HG03378 (cell line): Measurements from ENCODE around the gene AGBL3.
"Not testable (repeated sequence)": the region's sequence is repeated elsewhere in the genome, so short reads cannot be mapped to it uniquely, and the experiment has no call there.

Source experiments
- ATAC-seq: cut with Tn5 transposase; IDR thresholded peaks from one replicate; pipeline ENCODE4 v1.9.1; 2021; ENCODE audit warnings: mild to moderate bottlenecking, moderate library complexity; ENCODE audit not compliant: unreplicated experiment

The AGBL3 gene

DNA sequence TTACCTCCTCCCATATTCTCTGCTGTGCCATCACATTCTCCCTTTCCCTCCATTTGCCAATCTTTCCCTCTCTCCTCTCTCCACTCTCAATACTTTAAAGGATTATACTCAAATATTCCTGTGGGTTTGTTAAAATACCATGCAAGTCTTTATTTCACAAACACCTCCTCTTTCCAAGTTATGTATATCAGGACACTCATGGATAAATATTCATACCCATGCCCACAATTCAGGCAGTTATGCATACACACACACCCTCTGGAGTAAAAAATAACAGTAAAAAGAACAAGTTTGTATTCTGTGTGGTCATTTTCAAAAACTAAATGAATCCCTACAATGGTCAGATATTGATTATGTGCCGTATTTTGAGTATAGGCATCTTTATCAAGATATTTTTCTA is 88.2 kb downstream of the AGBL3 start:
- ATAC-seq: no peak

DNA sequence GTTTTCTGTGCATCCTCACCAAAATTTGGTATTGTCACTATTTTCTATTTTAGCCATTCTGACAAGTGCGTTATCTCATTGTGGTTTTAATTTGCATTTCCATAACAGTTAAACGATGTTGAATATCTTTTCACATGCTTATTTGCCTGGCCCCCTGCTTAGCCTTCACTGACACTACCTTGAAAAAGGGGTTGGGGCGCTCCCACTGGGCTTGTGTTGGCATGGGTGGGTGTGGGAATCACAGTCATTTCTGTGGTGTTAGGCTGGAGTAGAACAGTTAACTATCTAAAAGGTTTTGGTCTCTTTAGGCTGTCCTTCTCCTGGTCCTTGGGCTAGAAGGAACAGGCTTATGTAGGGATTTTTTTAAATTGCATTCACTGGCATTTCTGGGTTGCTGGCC is 89.4 kb downstream of the AGBL3 start:
- ATAC-seq: no peak

DNA sequence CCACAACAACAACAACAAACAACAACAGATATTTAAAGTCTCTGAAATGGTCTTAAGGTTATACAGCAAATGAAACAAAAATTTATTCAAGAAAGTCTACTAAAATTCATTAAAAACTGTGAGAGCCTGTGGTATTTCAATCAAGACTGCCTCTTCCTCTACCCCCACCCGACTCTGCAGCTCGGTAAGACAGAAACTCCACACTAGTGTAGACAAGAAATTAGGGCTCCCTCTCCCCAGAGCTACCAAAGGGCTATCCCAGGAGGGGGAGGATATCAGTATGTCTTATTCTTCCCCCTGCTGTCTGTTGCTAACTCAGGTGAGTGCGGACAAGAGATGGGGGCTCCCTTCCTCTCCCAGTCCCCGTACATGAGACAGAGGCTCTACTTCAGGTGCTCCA is 90.6 kb downstream of the AGBL3 start:
- ATAC-seq: no peak

DNA sequence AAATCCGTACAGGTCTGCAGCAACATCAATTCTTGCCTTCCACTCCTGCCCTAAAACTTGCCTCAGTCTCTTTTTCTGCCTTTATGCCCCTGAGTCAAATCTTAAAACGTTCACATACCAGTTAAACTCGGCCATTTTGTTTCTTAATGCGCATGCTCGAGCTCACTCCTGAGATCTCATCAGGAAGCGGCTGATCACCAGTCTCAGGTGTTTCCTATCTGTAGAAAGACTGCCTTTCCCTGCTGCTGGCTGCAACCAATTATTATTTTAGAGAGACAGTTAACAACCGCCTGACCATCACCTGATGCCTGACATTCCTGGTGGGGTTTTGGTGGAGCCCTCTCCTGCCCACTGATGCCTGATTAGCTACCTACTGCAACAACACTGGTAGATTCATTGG is 91.3 kb downstream of the AGBL3 start:
- ATAC-seq: no peak

DNA sequence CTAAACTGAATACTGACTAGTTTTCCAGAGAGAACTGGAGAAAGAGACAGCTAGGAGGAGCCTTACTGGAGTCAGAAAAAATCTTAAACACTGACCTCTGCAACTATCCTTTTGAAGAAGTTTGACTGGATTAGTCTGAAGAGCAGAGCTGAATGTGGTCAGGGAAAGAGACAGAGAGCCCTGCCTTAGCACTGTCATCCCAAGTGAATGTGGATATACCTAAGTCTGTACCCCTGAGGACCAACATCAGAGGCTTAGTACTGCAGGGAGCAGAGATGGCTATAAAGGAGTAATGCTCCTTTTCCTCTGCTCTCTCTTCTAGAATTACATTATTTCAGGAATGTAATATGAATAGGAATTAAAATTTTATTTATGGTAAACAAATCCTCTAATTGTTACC is 91.7 kb downstream of the AGBL3 start:
- ATAC-seq: no peak

DNA sequence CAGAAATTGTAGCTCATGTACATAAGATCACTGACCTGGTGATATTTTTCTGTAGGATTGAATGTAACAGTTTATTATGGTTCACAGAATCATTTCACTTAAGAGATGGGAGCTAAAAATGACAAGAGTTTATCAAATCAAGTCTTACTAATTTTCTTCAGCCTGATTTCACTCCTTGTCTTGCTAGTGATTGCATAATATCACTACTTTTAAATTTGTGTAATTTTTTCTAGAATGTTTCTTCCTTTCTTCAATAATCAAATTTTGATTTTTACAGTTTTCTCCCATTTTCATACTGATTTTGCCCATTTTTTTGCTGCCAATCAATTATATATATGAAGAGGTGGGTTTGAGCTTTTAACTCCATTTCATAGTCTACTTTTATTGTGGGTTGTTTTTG is 92.8 kb downstream of the AGBL3 start:
- ATAC-seq: no peak

DNA sequence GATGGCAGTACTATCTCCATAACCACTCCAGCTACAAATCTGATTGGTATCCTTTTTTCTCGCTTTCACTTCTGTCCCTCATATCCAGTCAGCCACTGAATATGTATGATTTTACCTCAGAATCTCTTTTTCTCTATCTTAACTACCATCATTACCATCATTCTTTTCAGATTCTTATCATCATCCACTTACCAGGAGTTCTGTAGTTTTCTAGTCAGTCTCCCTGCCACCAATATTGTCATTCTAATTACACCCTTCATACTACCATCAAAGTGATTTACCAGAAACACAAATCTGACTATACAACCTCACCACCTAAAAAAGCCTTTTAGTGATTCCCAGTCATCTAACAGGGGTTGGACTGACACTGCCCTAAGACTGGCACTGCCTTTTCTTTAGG is 96.7 kb downstream of the AGBL3 start:
- ATAC-seq: no peak

DNA sequence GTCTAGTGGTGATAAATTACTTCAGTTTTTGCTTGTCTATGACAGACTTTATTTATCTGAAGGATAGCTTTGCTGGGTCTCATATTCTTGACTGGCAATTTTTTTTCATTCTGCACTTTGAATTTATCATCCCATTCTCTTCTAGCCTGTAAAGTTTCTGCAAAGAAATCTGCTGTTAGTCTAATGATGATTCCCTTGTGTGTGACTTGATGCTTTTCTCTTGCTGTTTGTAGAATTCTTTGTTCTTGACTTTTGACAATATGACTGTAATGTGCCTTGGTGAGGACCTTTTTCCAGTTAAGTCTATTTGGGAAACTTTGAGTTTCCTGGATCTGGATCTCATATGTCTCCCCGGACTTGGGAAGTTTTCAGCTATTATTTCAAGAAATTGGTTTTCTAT is 102.3 kb downstream of the AGBL3 start:
- ATAC-seq: no peak

DNA sequence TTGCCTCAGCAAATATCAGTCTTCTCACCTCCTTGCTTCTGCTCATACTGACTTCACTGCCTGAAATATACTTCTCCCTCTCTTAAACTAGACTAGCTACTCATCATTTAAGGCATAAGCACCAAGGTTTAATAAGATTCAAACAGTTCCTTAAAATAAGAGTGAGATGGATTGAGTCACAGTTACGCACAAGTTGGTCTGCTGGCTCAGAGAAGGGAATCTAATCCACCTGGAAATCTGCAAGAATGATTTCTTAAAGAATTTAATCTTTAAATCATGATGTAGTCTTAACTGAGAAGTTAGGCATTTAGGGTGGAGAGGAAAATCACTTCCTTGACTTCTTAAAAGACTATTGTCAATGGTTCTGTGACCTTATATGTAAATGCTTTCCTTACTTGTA is 105.4 kb downstream of the AGBL3 start:
- ATAC-seq: no peak

DNA sequence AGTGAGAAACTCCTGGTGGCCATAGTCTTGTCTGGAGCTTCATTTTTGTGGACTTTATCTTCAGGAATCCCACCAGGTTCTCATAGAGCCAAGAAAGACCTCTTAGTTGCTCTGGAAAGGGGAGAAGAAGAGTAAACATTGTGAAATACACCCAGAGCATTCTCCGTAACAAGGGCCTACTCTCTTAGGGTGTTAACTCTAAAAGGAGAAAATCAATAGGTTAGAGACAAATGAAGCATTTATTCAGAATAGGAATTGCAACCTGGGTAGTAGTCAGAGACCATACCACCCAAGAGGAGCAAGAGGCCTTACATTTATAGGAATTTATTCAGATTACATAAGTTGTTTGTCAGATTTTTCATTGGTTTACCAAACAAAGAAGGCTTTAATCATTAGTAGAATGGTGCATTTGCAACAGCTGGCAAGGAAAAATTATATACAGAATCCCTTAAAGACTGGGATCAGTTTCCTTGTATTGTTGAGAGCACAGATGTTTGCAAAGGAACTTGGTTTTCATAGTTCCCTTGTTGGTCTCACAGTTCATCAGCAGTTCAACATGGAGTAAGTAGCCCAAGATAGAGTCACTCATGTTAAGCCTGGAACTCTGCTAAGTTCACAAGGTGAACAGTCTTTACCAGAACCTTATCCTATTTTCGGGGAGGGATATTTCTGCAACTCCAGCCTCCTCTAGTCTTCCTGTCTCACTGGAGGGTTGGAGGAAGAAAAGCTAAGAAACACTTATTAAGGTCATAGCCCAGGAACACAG is 108.3 kb downstream of the AGBL3 start:
- ATAC-seq: no peak

DNA sequence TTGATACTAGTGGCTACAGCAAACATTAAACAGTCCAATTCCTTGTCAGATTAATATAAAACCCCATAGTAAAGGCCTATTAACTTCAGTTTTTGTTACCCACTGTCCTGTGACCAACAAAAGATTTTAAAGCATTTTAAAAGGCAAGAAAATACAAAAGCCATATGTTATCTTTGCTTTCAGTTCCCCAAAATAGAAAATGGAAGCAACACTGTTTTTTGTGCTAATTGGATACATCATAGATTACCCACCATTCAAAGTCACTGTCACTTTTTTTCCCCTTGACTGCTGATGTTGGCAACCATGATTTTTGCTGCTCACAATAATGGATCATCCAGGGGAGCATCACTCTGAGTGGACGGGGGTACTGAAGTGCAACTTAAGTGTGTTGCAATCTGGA is 109.1 kb downstream of the AGBL3 start:
- no peak for ATAC-seq

DNA sequence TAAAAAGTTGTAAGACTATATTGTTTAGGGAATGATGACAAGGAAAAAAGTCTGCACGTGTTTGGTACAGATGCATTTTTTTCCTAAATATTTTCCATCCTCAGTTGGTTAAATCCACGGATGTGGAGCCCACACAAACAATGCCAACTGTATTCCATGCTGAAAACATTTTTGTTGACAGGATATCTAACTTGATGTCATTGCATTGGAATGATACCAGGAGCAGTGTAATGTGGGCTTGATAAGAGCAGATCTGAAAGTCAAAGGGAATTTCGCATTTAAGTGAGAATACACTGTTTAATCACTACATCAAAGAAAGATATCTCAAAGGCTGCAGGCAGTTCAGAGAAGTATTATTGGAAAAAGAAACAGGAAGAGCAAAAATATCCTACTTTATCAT is 112.1 kb downstream of the AGBL3 start:
- ATAC-seq: no peak

DNA sequence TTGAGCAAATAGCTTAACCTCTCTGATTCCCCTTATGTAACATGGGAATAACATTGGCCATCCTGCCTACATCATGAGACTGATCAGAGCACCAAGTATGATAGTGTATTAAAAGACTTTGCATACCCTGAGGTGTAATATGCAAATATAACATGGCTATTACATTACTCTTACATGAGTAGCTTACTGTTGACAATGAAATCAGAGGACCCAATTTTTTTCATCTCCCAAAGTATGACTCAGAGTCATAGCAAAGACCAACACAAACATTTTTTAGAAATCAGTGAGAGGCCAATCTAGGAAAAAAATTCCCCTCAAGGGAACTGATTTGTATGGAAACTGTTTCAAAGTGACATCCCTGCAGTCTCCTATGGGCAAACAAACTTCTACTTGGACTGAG is 114.5 kb downstream of the AGBL3 start:
- ATAC-seq: no peak

DNA sequence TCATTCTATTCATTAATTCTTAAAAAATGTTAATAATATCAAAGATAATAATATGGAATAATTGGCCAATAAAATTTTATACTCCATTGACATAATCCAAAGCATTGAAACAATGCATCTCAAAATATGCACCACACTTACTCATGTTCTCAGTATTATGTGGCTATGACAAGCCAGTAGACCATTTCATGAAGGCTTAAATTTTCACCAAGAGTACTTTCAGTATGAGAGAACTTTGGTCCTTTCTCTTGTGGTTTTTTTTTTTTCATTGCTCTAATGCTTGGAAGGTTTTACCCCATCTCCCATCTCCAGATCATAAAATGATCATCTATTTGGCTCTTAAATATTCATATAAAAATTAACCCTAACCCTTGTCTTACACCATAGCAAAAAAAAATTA is 116.1 kb downstream of the AGBL3 start:
- ATAC-seq: peak; percentile 97

DNA sequence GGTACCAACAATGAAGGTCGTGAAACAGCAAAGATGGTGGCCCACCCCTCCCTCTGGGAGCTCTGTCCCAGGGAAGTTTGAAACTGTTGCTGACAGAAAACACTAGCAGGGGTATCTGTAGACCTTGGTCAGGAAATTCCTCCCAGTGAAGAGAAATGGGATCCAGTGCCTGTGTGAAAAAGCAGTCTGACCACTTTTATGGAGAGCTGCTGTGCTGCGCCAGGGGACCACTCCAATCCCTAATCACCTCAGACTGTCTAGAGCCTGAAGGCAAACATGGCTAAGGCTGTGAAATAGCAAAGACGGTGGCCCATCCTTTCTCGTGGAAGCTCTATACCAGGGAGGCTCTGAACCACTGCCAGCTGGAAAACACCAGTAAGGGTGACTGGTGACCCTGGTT is 123.3 kb downstream of the AGBL3 start:
- no peak for ATAC-seq

DNA sequence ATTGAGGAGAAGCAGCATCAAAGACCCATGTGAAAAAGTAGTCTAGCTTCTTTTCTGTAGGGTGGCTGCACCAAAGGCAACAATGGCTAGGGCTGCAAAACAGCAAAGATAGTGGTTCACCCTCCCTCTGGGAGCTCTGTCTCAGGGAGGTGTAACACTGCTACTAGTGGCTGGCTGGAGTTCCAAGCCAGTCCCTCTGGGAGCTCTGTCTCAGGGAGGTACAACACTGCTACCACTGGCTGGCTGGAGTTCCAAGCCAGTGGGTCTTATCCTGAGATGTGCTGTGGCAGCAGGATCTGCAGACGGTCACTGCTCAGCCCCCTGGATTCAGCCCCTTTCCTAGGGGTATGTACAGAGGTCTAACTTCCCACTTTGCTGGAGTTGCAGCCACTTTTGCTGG is 123.7 kb downstream of the AGBL3 start:
- no peak for ATAC-seq

DNA sequence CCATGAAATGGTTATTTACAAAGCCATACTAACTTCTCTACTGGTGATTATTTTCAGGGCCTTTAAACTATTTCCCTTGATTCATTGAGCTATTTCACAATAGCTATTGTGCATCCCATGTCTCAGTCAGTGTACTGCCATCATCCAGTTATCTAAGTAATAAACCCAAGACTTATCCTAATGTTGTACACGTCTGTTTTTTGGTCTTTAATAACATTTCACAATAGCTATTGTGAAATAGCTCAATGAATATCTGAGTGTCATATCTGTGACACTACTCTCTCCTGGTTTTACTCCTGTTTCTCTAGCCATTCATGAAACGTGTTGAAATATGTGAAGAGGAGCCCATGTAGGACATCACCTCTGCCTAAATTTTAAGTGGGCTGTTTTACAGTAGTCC is 125.1 kb downstream of the AGBL3 start:
- ATAC-seq: no peak

DNA sequence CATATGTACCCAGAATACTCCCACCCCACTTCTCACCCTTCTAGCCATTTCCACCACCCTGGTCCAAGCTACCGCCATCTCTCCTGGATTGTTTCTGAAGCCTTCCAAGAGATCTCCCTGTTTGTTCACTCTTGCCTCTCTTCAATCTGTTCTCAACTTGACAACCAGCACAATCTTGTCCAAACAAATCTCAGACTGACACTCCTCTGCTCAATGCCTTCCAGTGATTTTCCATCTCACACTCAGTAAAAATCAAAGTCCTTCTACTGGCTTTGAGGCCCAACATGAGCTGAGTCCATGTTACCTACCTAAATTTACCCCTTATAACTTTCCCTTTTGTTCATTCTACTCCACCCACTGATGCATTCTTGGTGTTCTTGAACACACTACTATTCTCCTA is 128.3 kb downstream of the AGBL3 start:
- no peak for ATAC-seq

DNA sequence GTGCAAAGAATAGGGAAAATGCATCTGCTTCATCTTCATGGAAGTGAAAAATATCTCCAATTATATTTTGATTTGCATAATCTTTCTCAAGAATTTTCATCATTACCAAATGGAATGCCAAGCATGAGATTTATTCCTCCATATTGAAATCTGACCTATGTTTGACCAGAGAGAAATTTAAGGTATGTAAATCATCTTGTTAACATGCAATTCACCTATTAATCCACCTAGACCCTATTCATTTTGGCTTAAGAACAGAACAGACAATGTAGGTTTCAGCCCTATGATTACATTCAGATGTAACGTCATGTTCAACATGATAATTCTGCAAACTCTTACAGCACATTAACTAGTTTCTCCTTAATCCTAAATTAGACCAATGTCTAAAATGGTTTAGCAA is 130.8 kb downstream of the AGBL3 start:
- no peak for ATAC-seq

DNA sequence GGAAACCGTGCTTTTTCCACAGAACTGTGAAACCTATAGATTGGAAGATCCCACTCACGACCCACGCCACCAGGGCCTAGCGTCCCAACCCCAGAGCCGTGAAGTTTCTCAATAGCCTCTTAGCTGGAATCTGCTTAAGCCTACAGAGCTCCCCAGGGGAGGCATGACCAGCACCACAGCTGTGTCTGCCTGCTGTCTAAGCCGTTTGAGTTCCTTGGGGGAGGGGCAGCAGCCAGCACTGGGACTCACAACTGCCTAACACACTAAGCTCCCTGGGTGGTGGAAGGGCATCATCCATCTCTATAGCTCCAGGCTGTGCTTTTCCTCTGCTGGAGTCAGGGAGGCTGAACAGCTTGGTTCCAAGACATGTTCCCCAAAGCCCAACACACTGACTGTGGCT is 135.6 kb downstream of the AGBL3 start:
- no peak for ATAC-seq

DNA sequence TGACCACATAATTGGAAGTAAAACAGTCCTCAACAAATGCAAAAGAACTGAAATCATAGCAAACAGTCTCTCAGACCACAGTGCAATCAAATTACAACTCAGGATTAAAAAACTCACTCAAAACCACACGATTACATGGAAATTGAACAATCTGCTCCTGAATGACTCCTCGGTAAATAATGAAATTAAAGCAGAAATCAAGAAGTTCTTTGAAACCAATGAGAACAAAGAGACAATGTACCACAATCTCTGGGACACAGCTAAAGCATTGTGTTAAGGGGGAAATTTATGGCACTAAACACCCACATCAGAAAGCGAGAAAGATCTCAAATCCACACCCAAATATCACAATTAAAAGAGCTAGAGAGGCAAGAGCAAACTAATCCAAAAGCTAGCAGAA is 138.3 kb downstream of the AGBL3 start:
- ATAC-seq: not testable (repeated sequence)

DNA sequence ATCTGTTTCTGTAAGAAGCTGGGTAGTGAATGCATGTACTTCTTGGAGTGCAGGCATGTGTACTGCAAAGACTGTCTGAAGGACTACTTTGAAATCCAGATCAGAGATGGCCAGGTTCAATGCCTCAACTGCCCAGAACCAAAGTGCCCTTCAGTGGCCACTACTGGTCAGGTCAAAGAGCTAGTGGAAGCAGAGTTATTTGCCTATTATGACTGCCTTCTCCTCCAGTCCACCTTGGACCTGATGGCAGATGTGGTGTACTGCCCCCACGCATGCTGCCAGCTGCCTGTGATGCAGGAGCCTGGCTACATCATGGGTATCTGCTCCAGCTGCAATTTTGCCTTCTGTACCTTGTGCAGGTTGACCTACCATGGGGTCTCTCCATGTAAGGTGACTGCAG is 142.6 kb downstream of the AGBL3 start:
- no peak for ATAC-seq

DNA sequence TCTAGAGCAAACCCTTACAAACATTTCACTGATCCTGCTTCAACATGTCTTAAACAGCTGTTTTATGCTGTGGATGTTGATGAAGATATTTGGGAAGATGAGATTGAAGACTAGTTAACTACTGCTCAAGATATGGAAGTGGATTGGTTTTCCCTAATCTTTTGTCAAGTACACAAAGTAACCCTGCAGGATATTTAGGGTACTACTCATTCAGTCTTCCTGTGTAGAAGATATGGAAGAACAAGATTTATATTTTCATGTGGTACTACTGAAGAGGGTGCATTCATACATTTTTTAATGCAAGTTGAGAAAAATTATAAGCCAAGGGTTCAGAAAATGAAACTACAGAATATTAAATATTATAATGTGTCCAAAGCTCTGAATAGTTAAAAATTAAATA is 143.3 kb downstream of the AGBL3 start:
- ATAC-seq: no peak
